Duodenal mucosa (tissue), 2 donors: Measurements from ENCODE around the gene MYBPC3.

Source experiments
- H3K27ac ChIP-seq: one replicate; pipeline ENCODE4 v1.7.0; 2013; ENCODE audit warnings: low read depth, low read length
- H3K27me3 ChIP-seq, 2 donors: one replicate each; pipeline ENCODE4 v1.7.0; 2013; ENCODE audit warnings: low read length in 2 of 2, control low read depth in 1 of 2; ENCODE audit not compliant: insufficient read depth in 2 of 2, control insufficient read depth in 1 of 2
- H3K36me3 ChIP-seq, 2 donors: one replicate each; pipeline ENCODE4 v1.7.0; 2013; ENCODE audit warnings: low read length in 2 of 2, control low read depth in 1 of 2; ENCODE audit not compliant: insufficient read depth in 2 of 2, control insufficient read depth in 1 of 2
- H3K4me1 ChIP-seq, 2 donors: one replicate each; pipeline ENCODE4 v1.7.0; 2013; ENCODE audit warnings: low read length in 2 of 2, control low read depth in 1 of 2; ENCODE audit not compliant: insufficient read depth in 2 of 2, control insufficient read depth in 1 of 2
- H3K4me3 ChIP-seq, 2 donors: one replicate each; pipeline ENCODE4 v1.7.0; 2013; ENCODE audit warnings: low read length in 2 of 2, low read depth in 1 of 2
- H3K9ac ChIP-seq, 2 donors: one replicate each; pipeline ENCODE4 v1.7.0; 2013; ENCODE audit warnings: low read length in 2 of 2, low read depth in 1 of 2
- H3K9me3 ChIP-seq, 2 donors: one replicate each; pipeline ENCODE4 v1.7.0; 2013; ENCODE audit warnings: low read length in 2 of 2, control low read depth in 1 of 2; ENCODE audit not compliant: control insufficient read depth in 1 of 2

MYBPC3 gene

DNA sequence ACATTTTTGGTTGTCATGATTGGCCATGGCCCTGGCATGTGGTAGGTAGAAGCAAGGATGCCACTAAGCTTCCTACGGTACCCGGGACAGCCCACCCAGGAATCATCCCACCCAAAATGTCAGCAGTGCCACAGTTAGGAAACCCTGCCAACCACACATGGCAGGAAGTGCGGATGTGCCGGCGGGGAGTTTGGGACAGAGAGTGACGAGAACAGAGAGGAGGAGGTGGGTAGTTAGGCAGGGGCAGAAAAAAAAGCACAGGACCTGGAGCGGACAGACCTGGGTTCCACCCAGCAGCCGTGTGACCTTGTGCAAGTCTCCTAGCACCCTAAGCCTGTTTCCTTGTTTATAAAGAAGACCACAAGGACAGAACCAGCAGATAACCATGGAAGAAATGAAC is 22.5 kb upstream of the MYBPC3 start:
- Histone ChIP-seq H3K36me3 (no peaks in the 10 kb centered on the region), H3K27ac (no peak overlapping the region), H3K4me3 (peak overlapping the region in 1 of 2 donors; percentile 57), H3K27me3 (no peaks in the 10 kb centered on the region), H3K9me3 (no peaks in the 10 kb centered on the region), H3K9ac (no peak overlapping the region), H3K4me1 (no peaks in the 10 kb centered on the region)

DNA sequence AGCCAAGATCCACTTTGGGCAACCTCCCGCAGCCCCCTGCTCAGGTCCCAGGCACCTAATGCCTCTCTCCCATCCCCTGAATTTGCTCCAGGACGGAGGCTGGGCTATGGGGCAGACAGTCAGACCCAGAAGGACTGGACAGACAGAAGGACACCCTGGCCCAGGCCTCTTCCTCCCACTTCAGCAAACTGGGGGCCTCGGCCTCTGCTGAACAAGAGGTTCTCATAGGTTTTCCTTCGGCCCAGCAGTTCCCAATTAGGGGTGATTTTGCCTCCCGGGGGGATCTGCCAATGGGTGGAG is 22.2 kb upstream of the MYBPC3 start:
- Histone ChIP-seq H3K27ac (no peak overlapping the region), H3K4me3 (no peak overlapping the region), H3K9me3 (no peaks in the 10 kb centered on the region), H3K4me1 (no peaks in the 10 kb centered on the region), H3K9ac (peak overlapping the region in 1 of 2 donors; percentile 14), H3K36me3 (no peaks in the 10 kb centered on the region), H3K27me3 (no peaks in the 10 kb centered on the region)

DNA sequence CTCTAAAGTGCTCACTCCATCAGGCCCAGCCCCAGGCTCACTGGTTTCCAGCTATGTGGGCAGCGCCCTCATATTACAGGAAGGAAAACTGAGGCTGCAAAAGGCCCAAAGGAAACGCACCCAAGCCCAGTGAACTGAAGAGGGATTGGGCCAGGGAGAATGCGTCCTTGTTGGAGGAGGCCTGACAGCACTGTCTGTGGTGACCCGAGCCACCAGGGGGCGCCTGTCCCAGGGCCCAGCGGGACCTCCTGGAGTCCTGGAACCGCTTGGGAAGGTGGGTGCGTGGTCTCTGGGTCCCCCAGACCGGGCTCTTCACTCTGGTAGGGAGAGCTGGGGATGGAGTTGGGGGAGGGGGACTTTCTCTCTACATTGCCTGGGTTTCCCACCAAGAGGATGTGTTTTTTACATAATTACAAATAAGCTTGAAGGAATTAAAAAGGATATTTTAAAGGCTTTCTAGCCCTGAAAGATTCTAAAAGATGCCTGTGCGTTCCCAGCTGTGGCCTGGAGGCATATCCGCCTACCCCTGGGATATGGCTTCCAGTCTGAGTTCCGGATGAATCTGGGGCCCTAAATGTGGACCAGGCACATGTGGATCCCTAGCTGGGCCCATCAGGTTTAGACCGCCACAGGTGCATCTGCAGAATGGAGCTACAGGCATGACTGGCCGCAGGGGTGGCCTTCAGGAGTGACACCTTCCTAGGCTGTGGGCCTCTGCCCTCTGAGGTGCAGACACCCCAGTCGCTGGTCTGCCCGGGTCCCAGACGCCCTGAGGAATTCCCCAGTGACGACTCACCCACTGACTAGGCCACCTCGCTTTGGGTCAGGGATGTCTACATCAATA is 21.6 kb upstream of the MYBPC3 start:
- no peaks in the 10 kb centered on the region for H3K9me3 ChIP-seq
- peak overlapping the region in 1 of 2 donors; percentile 14 for H3K9ac ChIP-seq
- H3K4me3 ChIP-seq = no peak overlapping the region
- no peaks in the 10 kb centered on the region for H3K36me3 ChIP-seq
- H3K4me1 ChIP-seq = no peaks in the 10 kb centered on the region
- H3K27me3 ChIP-seq = no peaks in the 10 kb centered on the region
- H3K27ac ChIP-seq = no peak overlapping the region

DNA sequence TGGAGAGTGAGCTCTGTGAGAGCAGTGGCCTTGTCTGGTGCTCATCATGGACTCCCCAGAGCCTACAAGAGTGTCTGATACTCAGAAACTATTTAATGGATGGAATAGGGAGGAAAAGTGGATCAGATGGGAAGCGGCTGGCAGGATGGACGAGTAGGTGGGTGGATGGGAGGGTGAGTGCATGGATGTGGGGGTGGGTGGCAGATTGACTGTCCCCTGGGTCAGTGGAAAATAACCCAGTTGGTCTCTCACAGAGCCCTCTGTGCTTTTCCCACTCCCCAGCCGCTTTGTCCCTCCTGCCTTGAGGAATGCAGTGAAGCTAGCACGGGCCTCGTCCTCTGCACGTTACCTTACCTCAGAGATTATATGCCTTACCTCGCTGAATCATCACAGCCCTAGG is 19.9 kb upstream of the MYBPC3 start:
- Histone ChIP-seq H3K36me3 (no peaks in the 10 kb centered on the region), H3K9ac (no peak overlapping the region), H3K4me3 (no peak overlapping the region), H3K27ac (no peak overlapping the region), H3K9me3 (no peaks in the 10 kb centered on the region), H3K4me1 (no peaks in the 10 kb centered on the region), H3K27me3 (no peaks in the 10 kb centered on the region)

DNA sequence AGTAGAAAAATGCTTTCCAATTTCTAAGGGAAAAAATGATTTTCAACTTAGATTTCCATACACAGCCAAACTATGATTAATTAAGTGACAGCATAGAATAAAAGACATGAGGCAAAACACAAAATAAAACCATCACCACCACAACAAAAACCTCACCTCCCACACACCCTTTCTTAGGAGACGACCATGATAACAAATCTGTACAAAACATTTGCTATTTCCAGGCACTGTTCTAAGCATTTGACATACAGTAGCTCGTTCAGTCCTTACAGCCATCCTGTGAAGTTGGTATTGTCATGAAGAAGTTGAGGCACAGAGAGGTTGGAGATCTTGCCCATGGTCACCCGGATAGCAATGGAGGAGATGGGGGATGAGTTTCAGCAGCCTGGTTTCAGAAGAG is 17.2 kb upstream of the MYBPC3 start:
- Histone ChIP-seq H3K27ac (no peak overlapping the region), H3K9ac (no peak overlapping the region), H3K9me3 (no peaks in the 10 kb centered on the region), H3K4me1 (no peaks in the 10 kb centered on the region), H3K27me3 (no peaks in the 10 kb centered on the region), H3K4me3 (no peak overlapping the region), H3K36me3 (no peaks in the 10 kb centered on the region)

DNA sequence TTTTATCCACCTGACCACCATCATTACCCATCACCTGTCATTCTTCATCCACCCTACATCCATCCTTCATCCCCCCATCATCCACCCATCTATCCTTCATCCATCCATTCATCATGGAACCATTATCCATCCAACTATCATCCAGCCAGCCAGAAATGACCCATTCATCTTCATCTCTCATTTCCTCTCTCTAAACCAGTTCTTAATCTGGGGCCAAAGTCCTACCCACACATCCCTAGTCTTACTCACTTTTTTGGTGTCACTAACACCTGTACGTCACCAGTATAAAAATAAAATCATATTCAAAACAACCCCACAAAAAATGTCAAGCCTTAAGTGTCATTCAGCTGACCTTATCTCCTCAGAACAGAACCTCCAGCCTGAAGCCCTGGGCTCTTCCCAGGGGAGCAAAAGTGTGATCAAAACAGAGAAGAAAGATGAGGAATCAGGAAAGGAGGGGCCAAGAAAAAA is 13.6 kb upstream of the MYBPC3 start:
- H3K27me3 ChIP-seq = no peaks in the 10 kb centered on the region
- H3K4me1 ChIP-seq = no peaks in the 10 kb centered on the region
- no peaks in the 10 kb centered on the region for H3K36me3 ChIP-seq
- H3K27ac ChIP-seq = no peak overlapping the region
- no peak overlapping the region for H3K4me3 ChIP-seq
- H3K9ac ChIP-seq = no peak overlapping the region
- H3K9me3 ChIP-seq = no peaks in the 10 kb centered on the region

DNA sequence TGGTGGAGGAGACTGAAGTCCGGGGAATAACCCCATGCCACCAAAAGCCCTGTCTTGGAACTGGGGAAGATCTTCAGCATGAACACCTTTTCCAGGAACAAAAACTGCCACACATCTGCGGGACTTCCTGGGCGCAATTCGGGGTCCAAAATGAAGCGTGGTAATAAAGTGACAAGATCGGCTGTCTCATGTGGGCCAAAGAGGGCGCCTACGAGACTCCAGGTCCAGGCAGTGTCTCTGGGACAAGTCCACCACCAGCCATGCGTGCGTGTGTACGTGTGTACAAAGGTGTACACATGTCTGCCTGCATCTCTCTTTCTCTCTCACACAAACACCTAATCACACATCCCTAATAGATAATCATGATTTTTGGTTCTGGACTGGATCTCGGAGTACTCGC is 8.9 kb upstream of the MYBPC3 start:
- Histone ChIP-seq H3K36me3 (no peaks in the 10 kb centered on the region), H3K9me3 (no peaks in the 10 kb centered on the region), H3K4me1 (no peaks in the 10 kb centered on the region), H3K27me3 (no peaks in the 10 kb centered on the region), H3K4me3 (no peak overlapping the region), H3K9ac (no peak overlapping the region), H3K27ac (no peak overlapping the region)

DNA sequence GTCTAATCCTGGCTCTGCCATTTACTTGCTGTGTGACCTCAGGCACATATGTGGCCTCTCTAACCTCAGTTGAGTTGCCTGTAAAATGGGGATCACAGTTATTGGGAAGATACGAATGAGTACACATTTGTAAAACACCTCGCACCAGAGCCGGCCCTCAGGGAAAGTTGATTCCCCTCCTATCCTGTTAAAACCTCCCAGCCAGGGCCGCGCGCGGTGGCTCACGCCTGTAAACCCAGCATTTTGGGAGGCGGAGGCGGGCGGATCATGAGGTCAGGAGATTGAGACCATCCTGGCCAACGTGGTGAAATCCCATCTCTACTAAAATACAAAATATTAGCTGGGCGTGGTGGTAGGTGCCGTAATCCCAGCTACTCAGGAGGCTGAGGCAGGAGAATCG is 7.8 kb upstream of the MYBPC3 start:
- no peaks in the 10 kb centered on the region for H3K9me3 ChIP-seq
- peaks cover 0 to 2% of the 10 kb centered on the region in 2 donors for H3K4me1 ChIP-seq
- no peaks in the 10 kb centered on the region for H3K27me3 ChIP-seq
- no peak overlapping the region for H3K4me3 ChIP-seq
- H3K9ac ChIP-seq = no peak overlapping the region
- no peaks in the 10 kb centered on the region for H3K36me3 ChIP-seq
- H3K27ac ChIP-seq = no peak overlapping the region

DNA sequence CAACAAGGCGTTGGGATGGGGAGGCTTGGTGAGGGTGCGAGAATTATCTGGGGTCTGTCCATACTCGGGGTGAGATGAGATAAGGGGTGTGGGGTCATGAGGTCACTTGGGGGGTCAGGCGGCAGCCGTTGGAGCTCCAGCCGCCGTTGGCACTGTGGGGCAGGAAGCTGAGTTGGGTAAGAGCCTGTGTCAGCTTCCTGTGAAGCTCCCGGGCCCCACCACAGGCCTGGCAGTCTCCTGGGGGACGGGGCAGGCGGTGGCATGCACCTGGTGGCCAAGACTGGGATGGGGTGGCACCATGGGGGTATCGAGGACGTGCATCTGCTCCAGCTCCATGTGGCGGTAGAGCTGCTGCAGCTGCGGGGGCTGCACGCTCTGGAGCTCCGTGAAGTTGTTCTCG is 7.1 kb upstream of the MYBPC3 start:
- H3K9ac ChIP-seq = no peak overlapping the region
- peaks cover 0 to 2% of the 10 kb centered on the region in 2 donors for H3K4me1 ChIP-seq
- H3K9me3 ChIP-seq = no peaks in the 10 kb centered on the region
- H3K36me3 ChIP-seq = no peaks in the 10 kb centered on the region
- no peak overlapping the region for H3K27ac ChIP-seq
- H3K4me3 ChIP-seq = no peak overlapping the region
- no peaks in the 10 kb centered on the region for H3K27me3 ChIP-seq

DNA sequence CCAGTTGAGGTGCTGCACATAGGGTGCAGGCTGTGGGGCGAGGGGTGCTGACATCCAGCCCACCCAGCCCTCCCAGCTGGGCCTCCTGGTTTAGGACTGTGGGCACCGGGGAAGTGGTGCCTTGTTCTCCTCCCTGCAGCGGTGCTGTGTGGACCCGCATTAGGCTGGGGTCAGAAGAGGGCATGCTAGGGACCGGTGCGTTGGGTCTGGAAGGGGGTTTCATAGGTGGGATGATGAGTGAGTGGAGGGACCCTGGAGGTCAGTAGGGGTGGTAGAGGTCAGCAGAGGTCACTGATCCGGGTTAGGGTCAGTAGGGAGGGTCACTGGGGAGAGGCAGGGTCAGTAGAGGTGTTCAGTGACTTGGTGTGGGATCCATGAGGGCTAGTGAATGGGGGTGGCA is 6.7 kb upstream of the MYBPC3 start:
- H3K27ac ChIP-seq = no peak overlapping the region
- no peak overlapping the region for H3K4me3 ChIP-seq
- no peaks in the 10 kb centered on the region for H3K27me3 ChIP-seq
- H3K9ac ChIP-seq = no peak overlapping the region
- no peaks in the 10 kb centered on the region for H3K36me3 ChIP-seq
- no peaks in the 10 kb centered on the region for H3K9me3 ChIP-seq
- H3K4me1 ChIP-seq = peaks cover 0 to 2% of the 10 kb centered on the region in 2 donors

DNA sequence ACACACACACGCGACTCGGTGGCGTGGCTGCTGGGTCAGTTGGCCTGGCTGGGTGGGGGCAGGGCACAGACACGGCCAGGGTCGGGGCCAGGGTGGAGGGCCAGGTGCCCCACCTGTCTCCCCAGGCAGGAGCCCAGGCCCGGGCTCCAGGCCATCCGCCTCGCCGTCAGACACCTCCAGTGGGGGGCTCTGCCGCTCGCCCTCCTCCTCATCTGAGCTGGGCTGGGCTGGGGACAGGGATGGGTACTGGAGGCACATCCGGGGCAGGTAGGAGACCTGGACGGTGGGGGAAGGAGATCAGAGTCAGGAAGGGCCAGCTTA is 6.2 kb upstream of the MYBPC3 start:
- Histone ChIP-seq H3K9ac (no peak overlapping the region), H3K27ac (no peak overlapping the region), H3K4me1 (peaks cover 0 to 2% of the 10 kb centered on the region in 2 donors), H3K9me3 (no peaks in the 10 kb centered on the region), H3K36me3 (no peaks in the 10 kb centered on the region), H3K4me3 (no peak overlapping the region), H3K27me3 (no peaks in the 10 kb centered on the region)
